ENCODE data around the gene GBF1.

The GBF1 gene

GRCh38 chr10:102287991-102288390 is 42.7 kb downstream of the GBF1 start:
- TF ChIP-seq, protein P1, sequence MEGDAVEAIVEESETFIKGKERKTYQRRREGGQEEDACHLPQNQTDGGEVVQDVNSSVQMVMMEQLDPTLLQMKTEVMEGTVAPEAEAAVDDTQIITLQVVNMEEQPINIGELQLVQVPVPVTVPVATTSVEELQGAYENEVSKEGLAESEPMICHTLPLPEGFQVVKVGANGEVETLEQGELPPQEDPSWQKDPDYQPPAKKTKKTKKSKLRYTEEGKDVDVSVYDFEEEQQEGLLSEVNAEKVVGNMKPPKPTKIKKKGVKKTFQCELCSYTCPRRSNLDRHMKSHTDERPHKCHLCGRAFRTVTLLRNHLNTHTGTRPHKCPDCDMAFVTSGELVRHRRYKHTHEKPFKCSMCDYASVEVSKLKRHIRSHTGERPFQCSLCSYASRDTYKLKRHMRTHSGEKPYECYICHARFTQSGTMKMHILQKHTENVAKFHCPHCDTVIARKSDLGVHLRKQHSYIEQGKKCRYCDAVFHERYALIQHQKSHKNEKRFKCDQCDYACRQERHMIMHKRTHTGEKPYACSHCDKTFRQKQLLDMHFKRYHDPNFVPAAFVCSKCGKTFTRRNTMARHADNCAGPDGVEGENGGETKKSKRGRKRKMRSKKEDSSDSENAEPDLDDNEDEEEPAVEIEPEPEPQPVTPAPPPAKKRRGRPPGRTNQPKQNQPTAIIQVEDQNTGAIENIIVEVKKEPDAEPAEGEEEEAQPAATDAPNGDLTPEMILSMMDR (IDR thresholded peaks at IDR 0.05) = no peak

DNA sequence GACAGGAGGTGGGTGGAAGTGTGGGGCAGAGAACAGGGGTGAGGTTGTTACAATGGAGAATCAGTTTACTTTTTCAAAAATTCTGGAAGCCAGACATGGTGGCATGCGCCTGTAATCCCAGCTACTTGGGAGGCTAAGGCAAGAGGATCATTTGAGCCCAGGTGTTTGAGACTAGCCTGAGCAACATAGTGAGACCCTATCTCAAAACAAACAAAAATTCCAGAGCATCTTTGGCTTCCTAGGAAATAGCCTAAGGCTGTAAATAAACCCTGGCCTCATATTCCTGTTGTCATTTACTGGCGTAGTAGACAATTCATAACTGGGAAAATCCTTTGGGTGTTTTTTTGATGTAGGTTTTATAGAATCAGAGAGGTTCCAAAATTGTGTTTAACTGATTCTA is 44.0 kb downstream of the GBF1 start:
- TF ChIP-seq, protein P1 (IDR thresholded peaks at IDR 0.05) = no peak

- TF ChIP-seq, protein P1 (IDR thresholded peaks at IDR 0.05) = no peak
Observed at GRCh38 chr10:102289840-102290239, 44.5 kb downstream of the GBF1 start.

- TF ChIP-seq, protein P1 (IDR thresholded peaks at IDR 0.05) = no peak
Observed at GRCh38 chr10:102291221-102291905, 46.0 kb downstream of the GBF1 start.

GRCh38 chr10:102297101-102297500 is 51.8 kb downstream of the GBF1 start:
- TF ChIP-seq, protein P1 (IDR thresholded peaks at IDR 0.05) = no peak

DNA sequence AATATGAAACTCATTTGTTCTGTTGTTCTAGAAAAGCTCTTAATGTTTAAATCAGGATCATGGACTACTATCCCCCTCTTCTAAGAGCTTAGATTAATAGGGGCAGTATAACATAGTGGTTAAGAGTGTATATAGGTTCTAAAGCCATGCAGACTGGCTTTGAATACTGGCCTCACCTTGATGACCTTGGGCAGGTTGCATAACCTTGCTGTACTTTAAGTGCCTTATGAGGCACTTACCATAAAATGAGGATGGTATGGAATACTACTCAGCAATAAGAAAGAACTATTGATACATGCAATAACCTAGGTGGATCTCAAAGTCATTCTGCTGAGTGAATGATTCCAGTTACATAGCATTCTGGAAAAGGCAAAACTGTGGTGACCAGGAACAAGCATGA is 53.6 kb downstream of the GBF1 start:
- TF ChIP-seq, protein P1 (IDR thresholded peaks at IDR 0.05) = no peak

DNA sequence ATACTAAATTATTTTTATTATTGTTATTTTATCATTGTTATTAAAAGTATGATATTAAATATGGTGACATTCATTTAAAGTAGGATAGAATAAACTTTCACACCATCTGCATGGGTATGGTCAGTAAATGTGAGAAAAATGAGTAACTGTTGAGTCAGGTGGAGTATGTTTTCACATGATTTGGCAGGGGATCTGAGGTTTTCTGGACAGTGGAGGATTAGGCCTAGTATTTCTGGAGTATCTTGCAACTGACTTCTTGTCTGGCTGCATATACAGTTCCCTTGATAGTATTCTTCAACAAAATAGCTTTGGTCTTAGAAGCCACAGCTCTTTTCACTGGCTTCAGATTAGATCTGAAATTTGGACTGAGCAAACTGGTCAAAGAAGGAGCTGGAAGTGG is 54.5 kb downstream of the GBF1 start:
- TF ChIP-seq, protein P1 (IDR thresholded peaks at IDR 0.05) = no peak
